Measurements from ENCODE around the gene RALGDS.

RALGDS gene

DNA sequence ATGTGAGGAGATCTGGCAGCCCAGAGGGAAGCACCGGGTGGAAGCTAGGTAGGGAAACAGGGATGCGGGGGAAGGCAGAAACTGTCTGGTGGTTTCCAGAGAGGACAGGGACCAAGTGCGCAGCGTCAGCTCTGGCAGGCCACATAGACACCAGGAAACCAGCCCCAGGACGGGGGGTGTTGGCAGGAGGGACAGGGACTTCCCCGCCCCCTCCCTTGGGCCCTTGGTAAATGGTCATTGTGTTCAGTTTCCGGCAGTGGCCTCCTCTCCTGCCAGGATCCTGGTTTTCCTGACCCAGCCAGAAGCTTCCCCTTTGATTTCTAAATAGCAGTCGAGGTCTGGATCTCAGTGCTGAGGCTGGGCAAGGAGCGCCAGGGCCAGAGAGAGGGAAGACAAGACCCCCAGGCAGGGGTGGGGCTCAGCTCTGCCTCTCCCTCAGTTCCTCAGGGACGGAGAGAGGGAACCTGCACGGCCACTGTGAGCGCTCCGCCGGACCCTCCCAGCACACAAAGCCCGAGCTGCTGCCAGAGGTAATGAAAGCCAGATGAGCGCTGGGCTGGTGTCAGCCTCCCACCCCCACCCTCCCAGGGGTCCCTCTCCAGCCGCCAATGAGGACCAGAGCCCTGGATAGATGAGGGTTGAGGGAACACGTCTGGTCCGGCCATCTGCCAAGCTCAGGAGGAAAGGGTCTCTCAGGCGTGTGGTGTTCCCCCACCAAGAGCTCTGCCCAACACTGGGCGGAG, 1.8 kb downstream of the RALGDS start:
- DNase-seq (ENCODE audit: low spot score): peak; percentile 91

DNA sequence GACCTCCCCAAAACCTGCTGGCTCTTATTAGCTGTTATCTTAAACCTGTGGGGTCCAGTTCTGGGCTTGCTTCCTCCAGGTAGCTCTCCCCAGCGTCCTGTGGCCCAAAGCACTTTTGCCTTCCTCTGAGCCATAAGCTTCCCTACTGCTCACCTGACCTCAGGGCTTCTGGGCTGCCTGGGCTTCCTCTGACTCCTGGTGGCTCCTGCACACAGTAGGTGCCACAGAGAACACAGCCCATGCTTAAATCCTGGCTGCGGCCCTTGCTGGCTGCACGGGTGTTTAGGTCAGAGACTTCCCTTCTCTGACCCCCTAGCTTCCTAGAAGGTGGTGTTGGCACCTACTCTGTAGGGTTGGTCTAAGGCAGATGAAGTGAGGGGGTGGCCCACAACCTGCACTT, 2.5 kb downstream of the RALGDS start:
- no peak for DNase-seq (ENCODE audit: low spot score)

DNA sequence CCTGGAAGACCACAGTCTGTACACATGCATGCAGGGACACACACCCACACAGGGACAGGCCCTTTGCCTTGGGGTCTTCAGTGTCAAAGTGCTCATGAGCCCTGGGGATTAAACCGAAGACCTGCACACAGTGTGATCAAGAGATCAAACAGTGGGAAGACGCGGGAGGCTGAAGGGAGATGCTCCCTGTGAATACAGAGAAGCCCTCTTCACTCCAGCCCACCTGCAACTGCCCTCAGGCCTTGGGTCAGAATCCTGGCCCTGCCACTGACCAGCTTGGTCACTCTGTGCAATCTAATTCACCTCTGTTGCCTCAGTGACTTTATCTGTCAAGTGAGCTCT, 2.9 kb downstream of the RALGDS start:
- DNase-seq (ENCODE audit: low spot score): no peak

DNA sequence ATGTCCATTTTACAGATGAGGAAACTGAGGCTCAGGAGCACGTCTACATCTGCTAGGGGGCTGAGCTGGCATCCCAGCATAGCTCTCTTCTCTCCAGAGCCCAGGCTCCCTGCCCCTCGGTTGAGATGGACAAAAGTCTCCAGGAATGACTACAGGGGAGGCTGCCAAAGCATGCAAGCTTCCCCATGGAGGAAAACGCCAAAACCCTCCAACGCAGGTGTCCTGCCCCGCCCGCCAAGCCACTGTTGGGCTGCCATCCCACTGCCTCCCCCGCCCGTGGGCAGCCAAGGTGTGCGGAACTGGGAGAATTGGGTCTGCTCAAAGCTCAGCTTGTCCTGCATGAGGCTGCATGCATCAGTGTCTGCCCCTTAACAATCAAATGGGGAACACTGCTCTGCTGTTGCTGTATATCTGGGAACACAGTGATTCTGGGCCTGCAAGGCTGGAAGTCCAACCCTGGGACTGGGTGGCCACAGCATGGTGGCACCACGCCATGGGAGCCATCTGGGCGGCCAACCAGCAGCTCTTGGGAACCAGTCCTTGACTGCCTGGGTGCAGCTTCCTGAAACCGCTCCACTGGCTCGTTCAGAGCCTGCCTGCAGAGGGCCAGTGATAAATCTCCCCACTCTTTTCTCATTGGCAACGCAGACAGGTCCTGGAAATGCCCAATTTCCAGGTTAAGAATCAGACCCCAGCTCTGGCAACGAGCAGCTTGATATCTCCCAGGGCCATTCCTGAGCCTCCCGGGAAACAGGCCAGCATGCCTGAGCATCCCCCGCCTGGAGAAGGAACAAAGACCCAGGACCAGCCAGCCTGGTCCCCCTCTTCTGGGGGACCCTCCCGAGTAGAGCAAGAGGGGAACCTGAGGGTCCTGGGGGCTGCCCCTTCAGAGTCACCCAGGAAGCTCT, 3.5 kb downstream of the RALGDS start:
- peak; percentile 90 for DNase-seq (ENCODE audit: low spot score)

DNA sequence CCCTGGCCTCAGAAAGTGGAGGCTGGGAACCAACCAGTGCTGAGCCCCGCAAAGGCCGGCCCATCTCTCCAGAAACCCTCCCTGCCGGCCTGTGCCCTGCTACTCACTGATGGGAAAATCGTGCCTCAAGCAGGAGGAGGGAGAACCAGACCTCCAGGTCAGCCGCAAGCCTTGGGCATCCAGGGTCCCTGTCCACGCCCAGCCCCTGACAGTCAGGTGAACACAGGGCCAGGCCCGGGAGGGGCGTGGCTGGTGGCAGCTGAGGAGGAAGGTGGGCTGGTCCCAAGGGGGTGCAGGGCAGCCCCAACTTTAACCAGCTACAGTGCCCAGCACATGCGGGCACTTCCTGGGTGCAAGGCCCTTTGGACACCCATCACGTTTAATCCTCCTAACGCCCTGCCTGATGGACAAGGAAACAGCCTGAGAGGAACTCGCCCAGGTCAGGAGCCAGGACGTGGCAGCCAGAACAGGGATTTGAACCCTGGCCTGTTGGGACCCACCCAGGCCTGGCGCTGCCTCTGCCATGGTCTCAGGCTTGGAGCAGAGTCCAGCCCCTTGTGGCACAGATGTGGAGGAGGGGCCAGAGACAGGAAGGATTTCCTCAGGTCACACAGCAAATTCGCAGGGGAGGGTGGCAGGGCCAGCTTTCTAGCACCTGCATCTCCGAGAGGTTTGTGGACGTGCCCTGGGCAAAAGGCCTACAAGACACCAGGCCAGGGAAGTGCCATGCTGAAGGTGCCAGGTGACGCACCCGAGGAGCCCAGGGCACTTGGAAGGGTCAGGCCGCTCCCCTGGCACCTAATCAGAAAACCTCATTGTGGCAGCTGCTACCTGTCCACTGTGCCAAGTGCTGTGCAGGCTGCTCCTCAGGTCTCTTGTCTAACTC, 4.5 kb downstream of the RALGDS start:
- no peak for DNase-seq (ENCODE audit: low spot score)

DNA sequence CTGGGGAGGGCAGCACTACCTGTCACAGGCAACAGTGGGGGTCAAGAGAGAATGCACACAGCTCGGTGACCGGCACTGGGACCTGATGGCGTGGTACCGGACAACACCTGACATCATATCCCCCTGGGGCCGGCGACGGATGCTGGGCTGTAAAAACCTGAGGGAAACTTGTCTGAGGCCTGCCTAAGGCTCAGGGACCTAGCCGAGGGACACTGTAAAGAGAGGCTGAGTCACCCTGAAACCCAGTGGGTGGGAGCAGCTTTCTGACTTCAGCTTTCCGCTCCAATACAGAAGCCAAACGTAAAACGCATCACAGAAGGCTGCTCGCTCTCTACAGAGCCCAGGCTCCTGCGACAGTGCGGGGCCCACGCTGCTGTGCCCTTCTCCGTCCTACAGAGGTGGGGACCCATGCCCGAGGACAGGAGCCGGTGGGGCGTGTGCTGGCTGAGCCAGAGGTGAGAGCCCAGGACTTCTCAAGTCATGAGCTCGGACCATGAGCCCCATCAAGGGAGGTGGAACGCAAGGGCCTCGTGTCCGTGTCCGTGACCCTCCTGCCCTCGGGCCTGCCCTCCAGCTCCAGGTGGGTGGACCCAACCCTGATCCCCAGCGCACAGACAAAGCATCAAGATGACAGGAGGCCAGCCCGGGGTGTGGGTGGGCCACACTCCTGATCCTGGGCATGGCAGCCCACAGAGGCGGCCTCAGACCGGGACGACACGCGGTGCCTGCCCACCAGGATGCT, 5.3 kb downstream of the RALGDS start:
- no peak for DNase-seq (ENCODE audit: low spot score)

DNA sequence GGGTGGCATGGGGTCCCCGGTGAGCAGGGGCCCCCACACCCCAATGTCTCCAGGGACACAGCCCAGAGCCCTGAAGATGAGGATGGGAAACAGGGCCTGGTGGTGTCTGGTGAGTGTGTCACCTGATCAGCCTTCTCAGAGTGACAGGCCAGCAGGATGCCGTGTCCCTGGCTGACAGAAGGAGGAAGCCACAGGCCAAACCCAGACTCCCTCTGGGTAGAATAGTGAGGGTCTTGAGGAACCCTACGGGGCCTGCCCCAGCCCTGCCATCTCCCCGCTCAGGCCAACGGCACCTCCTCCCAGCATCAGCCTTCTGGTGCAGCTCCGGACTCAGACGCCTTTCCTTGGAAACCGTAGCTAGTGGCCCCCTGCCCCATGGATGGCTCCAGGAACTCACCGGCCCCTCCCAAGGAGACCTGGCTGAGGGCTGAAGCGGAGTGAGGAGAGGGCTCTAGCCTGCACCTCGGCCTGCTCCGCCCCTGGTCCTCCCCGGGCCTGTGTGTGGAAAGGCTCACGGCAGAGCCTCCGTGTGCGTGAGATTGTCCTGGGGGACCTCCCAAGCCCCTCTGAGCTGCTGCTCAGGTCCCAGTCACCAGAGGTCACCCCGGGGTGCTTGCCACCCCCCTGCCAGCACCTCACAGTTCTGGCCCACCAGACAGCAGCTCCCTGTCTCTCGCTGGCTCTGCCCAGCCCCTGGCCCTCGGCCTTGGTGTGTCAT, 6.0 kb downstream of the RALGDS start:
- DNase-seq (ENCODE audit: low spot score): peak; percentile 56

DNA sequence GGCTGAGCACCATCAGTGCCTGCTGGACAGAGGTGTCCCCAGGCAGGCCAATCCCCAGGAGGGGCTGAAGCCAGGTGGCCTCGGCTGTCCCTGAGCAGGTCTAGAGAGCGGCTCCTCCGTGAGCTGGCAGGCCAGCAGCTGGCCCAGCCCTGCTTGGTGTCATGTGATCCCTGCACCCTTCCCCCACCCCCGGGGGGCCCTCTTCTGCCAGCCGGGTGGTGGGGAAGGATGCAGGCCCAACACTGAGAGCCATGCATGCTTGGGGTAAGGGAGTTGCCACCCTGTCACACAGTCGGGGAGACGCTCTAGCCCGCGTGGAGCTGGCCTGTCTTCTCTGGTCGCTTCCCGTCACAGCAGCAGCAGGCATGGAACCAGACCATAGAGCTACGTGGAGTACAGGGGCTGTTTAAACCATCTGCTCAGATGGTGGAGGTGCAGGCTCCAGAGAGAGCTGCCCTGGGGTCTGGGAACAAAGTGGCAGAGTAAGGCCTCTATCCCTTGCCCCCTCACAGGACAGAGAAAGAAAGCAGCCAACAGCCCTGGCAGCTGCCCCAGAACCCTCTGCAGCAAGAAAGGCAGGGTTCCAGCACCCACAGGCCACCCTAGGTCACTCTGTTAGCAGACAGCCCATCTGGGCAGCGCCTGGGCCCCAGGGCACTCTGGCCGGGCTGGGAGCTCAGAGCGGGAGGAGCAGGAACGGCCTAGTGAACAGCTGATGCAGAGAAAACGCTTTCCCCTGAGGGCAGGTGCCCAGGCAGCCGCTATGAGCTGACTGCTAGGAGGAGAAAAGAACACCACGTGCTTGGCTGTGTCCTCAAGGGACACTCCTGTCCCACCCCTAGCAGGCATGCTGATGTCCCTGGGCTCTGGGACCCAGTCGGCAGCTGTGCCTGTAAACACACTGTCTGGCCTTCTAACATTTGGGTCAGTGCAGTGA, 6.8 kb downstream of the RALGDS start:
- peak; percentile 76 for DNase-seq (ENCODE audit: low spot score)

DNA sequence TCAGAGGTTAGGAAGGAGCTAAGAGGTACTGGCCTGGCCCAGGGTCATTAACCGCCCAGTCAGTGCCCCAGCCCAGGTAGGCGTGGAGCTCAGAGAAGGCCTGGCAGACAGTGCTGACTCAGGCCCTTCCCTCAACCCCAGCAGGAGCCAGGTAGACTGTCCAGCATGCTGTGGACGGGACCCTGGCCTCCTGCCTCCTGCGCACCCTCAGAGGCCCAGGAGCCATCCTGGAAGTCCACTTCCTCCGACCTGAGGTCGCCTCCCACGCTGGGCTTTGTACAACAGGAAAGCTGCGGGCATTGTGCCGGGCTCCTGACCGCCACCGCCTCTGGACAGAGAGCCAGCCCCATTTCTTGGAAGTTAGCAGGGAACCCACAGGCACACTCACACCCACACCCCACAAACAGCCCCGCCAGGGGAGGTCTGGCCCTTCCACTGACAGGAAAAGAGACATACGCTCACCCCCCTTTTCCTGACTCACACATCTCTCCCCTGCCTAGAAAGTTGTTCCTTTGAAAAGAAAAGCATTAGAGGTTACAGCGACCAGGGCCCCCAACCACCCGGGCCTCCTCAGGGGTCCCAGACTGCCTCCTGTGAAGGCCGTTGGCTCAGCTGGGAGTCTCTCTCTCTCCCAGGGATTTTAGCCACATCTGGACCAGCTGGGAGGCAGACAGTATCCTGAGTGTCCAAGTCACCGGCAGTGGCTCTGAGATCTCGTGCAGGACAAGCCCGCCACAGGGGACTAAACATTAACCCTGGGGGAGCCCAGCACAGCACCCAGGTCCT, 7.7 kb downstream of the RALGDS start:
- DNase-seq (ENCODE audit: low spot score): no peak

DNA sequence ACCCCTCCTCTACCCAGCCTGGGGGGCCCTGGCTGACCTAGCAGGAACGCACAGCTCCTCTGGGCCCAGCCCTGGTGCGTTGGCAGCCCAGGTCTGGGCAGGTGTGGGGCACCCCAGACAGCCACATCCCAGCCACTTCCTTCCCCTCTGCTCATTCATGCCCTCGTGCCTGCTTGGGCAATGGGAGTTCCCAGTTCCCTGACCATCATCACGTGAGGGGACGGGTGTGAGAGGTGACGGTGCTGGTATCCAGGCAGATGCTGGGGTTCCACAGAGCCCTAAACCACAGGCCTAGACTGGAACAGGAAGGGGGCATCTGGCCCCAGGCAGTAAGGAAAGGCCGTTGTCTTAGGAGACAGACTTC, 8.4 kb downstream of the RALGDS start:
- DNase-seq (ENCODE audit: low spot score): peak; percentile 70

DNA sequence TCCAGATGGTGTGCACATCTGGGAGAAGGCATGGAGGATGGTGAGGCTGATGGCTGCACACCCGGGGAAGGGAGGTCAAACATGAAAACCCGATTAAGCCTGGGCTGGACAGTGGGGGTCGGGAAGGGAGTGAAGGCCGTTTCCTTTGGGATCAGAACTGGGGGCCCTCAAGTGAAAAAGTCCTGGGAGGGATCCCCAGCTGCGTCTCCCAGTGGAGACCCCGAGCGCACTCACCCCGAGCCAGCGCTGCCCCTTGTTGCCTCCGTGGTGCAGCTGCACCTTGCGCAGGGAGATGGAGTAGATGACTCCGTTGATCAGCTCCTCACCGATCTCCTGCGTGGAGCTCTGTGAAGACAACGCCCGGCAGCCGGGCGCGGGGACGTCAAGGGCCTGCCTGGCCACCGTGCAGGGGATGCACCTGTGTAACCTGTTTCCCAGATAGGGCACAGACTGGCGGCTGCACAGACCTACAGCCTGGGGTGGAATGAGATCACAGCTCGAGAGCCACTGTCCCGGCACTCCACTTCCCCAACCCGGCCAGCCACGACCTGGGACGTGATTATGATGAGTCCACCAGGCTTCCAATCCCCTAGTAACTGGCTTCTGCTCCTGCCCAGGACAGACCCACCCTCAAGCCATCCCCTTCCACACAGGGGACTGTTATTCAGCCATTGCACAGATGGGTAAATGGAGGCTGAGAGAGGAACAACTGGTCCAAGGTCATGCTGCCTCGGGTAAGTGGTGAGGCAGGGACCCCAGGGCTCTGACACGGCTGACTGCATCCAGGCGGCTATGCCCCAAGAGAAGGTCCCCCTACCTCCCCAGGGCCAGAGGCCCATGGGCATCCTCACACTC, 9.0 kb downstream of the RALGDS start:
- no peak for DNase-seq (ENCODE audit: low spot score)

DNA sequence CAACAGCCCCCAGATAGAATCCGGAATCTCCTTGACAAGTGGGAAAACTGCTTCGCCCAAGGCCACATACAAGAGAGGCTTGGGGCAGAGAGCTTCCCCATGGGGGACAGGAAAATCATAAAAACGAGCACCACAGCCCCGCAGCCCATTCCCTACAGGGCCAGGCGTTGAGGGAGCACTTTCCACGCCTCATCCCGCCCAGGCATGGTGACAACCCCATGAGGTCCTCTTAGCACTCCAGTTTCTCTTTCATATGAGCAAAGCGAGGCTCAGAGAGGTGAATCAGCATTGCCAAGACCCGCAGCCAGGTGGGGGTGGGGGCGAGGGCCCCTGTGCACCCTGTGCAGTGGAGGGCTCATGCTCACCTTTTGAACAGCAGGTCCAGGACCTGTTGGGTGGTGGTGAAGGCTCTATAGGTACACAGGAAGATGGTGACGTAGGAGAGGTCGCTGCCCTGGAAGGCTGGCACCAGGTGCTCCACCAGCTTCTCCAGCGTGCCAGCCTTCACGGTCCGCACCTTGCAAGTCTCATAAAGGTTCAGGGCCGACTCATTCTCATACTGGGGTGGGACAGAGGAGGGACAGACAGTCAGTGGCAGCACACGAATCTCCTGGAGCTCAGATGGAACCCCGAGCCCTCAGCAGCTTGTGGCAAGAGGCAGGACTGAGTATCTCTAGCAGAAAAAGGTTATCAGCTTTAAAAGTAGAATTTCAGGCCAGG, 10.9 kb downstream of the RALGDS start:
- no peak for DNase-seq (ENCODE audit: low spot score)

DNA sequence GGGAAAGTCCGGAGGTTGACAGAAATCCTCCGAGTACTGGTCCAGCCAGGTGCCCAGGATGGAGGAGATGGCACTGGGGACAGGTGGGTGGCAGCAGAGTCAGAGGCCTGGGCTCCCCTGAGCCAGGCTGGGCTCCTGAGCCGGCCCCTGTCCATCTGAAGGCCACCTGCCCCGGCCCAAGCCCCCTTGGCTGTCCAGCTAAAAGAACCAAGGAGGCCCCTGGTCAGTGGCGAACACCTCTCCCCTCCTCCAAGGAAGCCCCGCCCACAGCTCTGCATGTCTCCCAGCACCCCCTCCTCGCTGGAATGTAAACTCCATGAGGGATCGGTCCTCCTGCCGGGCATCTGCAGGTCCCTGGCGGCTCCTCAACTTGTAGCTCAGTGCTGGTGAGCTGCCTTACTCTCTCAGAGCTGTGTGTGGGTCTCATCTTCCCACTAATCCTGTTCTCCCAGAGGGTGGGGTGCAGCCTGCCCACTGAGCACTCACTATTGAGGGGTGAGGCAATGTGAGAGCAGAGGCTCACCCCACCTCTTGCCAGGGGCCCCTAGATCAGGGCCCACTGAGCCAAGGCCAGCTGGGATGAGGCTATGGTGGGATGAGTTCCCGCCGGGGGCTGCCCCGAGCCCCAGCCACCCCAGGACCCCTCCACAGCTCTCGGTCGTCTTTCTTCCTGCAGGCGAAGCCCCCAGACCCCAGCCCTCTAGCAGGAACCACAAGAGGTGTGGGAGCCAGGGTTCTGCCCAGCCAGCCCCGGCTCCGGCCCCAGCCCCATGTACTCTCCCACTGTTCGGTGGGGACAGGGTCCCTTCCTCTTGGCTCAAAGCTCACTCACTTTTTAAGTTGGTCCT, 12.0 kb downstream of the RALGDS start:
- DNase-seq (ENCODE audit: low spot score): no peak

DNA sequence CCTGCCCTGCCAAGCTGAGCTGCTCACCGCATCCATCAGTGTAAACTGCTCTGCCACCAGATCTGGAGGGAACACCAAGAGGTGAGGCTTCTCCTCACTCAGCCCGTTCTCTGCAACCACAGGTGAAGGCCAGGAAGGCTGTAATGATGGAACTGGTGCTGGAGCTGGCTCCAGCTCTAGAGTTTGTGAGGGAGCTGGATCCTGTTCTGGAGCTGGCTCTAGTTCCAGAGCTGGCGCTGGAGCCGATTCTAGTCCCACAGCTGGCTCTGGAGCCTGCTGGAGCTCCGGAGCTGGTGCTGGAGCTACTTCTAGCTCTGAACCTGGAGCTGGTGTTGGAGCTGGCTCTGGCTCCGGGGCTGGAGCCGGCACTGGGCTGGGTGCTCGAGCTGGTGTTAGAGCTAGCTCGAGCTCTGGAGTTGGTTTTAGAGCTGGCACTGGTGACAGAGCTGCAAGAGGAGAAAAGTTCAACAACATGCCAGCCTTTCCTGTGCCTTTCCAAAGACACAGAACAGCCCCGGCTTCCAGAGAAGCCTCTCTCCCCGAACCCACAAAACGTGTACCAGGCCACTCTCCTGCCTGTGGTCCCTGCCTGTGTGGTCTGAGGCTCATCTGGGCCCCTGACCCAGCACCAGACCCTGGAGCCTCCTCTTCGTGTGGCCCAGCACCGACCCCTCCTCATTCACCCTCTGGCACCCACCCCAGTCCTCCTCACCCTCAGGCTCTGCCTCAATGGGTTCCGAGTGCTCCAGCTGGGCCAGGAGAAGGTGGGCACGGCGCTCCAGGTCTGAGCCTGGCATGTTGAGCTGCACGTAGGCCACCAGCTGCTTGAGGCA, 12.9 kb downstream of the RALGDS start:
- no peak for DNase-seq (ENCODE audit: low spot score)

DNA sequence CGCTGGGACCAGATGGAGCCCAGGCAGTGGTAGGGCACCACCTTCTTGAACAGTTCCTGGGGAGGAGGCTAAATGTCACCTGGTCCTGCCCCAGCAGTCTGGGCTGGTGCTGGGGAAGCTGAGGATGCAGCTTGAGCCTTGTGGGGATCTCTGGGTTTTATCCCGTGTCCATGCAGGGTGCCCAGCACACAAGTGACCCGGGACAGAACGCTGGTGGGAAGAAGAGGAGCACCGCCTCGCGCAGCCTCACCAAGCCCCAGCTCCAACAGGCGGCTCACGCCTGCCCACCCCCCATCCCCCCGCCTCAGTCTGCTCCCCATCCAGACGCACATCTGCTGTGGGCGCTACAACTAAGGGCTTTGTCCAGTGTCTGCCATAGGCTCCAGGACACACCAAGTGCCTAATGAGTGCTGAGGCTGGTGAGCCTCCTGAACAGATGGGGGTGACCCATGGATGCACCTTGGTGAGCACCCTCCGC, 13.8 kb downstream of the RALGDS start:
- DNase-seq (ENCODE audit: low spot score): no peak
